Measurements from ENCODE around the gene CMTM8. TPM values are rescaled to one million over a fixed set of nuclear protein-coding genes. Genes with fewer than 3 reads are reported as not detected.

The CMTM8 gene
- total and polyA plus RNA-seq, 4 donors = 15.2 to 24.5 (median 16.8) TPM

- H3K9ac ChIP-seq (ENCODE audit: insufficient read depth in 1 of 2, low read length in 2 of 2) = no peak overlapping the region
- H3K9me3 ChIP-seq (ENCODE audit: control insufficient read depth in 4 of 4, insufficient read depth in 3 of 4, low read length in 3 of 4) = no peaks in the 10 kb centered on the region
- WGBS, 2 donors = 88 to 90% methylated on average over 2 of the region's 2 CpGs
- peaks cover 0 to 8% (median 0%) of the 10 kb centered on the region in 5 donors for H3K4me1 ChIP-seq (ENCODE audit: control insufficient read depth in 5 of 5, insufficient read depth in 5 of 5, low read length in 5 of 5)
- no peaks in the 10 kb centered on the region for H3K27me3 ChIP-seq (ENCODE audit: control insufficient read depth in 3 of 3, insufficient read depth in 3 of 3, low read length in 2 of 3)
- DNase-seq = no peak
- TF ChIP-seq CTCF (IDR thresholded peaks at IDR 0.05; ENCODE audit: control extremely low read depth, extremely low read depth) = no peak
- H3K4me3 ChIP-seq = no peak overlapping the region
- no peaks in the 10 kb centered on the region for H3K36me3 ChIP-seq (ENCODE audit: control insufficient read depth in 4 of 4, insufficient read depth in 4 of 4, low read length in 4 of 4)
- ATAC-seq (ENCODE audit: insufficient read depth, low FRiP score) = no peak
- no peak overlapping the region for H3K27ac ChIP-seq (ENCODE audit: low read depth in 1 of 2, low read length in 1 of 2)
These were observed 5.0 kb downstream of the CMTM8 start for GRCh38 chr3:32243519-32243918.

GRCh38 chr3:32245200-32245599 is 6.7 kb downstream of the CMTM8 start:
- ATAC-seq (ENCODE audit: insufficient read depth, low FRiP score) (no peak), DNase-seq (no peak)
- no peak overlapping the region for H3K4me3 ChIP-seq
- peaks cover 0 to 8% (median 0%) of the 10 kb centered on the region in 5 donors for H3K4me1 ChIP-seq (ENCODE audit: control insufficient read depth in 5 of 5, insufficient read depth in 5 of 5, low read length in 5 of 5)
- no peak overlapping the region for H3K9ac ChIP-seq (ENCODE audit: insufficient read depth in 1 of 2, low read length in 2 of 2)
- 45 to 73% methylated on average over 2 of the region's 2 CpGs for WGBS, 2 donors
- no peak for TF ChIP-seq CTCF (IDR thresholded peaks at IDR 0.05; ENCODE audit: control extremely low read depth, extremely low read depth)
- H3K9me3 ChIP-seq (ENCODE audit: control insufficient read depth in 4 of 4, insufficient read depth in 3 of 4, low read length in 3 of 4) = no peaks in the 10 kb centered on the region
- H3K36me3 ChIP-seq (ENCODE audit: control insufficient read depth in 4 of 4, insufficient read depth in 4 of 4, low read length in 4 of 4) = no peaks in the 10 kb centered on the region
- H3K27ac ChIP-seq (ENCODE audit: low read depth in 1 of 2, low read length in 1 of 2) = no peak overlapping the region
- H3K27me3 ChIP-seq (ENCODE audit: control insufficient read depth in 3 of 3, insufficient read depth in 3 of 3, low read length in 2 of 3) = no peaks in the 10 kb centered on the region

- Histone ChIP-seq H3K9ac (ENCODE audit: insufficient read depth in 1 of 2, low read length in 2 of 2) (no peak overlapping the region), H3K9me3 (ENCODE audit: control insufficient read depth in 4 of 4, insufficient read depth in 3 of 4, low read length in 3 of 4) (no peaks in the 10 kb centered on the region), H3K27me3 (ENCODE audit: control insufficient read depth in 3 of 3, insufficient read depth in 3 of 3, low read length in 2 of 3) (no peaks in the 10 kb centered on the region), H3K36me3 (ENCODE audit: control insufficient read depth in 4 of 4, insufficient read depth in 4 of 4, low read length in 4 of 4) (no peaks in the 10 kb centered on the region), H3K27ac (ENCODE audit: low read depth in 1 of 2, low read length in 1 of 2) (no peak overlapping the region), H3K4me1 (ENCODE audit: control insufficient read depth in 5 of 5, insufficient read depth in 5 of 5, low read length in 5 of 5) (peaks cover 0 to 4% (median 0%) of the 10 kb centered on the region in 5 donors), H3K4me3 (no peak overlapping the region)
- DNase-seq = no peak
- ATAC-seq (ENCODE audit: insufficient read depth, low FRiP score) = no peak
- no peak for TF ChIP-seq CTCF (IDR thresholded peaks at IDR 0.05; ENCODE audit: control extremely low read depth, extremely low read depth)
- WGBS, 2 donors = 61 to 72% methylated on average over 4 of the region's 4 CpGs
These were observed 7.7 kb downstream of the CMTM8 start for GRCh38 chr3:32246079-32246675.

Measured in lung (tissue), 12 donors.